Measurements from ENCODE around the gene DCTD. TPM values are rescaled to one million over a fixed set of nuclear protein-coding genes. Genes with fewer than 3 reads are reported as not detected.

The DCTD gene
- total RNA-seq, 4 donors from 2014 or later: 35.8 to 69.4 (median 60.1) TPM

- no peak for ATAC-seq
- WGBS, 2 donors (ENCODE audit: low coverage in 1 of 2): 83 to 95% methylated on average over 8 to 9 of the region's 9 CpGs
- no peaks in the 10 kb centered on the region for H3K9me3 ChIP-seq
These were observed 39.8 kb downstream of the DCTD start for GRCh38 chr4:182877326-182877883.

GRCh38 chr4:182876427-182876826, 40.8 kb downstream of the DCTD start:
- Histone ChIP-seq H3K27me3 (no peaks in the 10 kb centered on the region), H3K36me3 (peaks cover 0 to 53% of the 10 kb centered on the region in 2 donors), H3K27ac (no peak overlapping the region), H3K9me3 (no peaks in the 10 kb centered on the region), H3K4me1 (peaks cover 0 to 11% (median 0%) of the 10 kb centered on the region in 3 donors), H3K4me3 (no peak overlapping the region)
- no peak for ATAC-seq
- TF ChIP-seq POLR2AphosphoS5 (IDR thresholded peaks at IDR 0.05): no peak
- TF ChIP-seq POLR2A (IDR thresholded peaks at IDR 0.05): no peak
- TF ChIP-seq CTCF (IDR thresholded peaks at IDR 0.05): no peak
- TF ChIP-seq EP300 (IDR thresholded peaks at IDR 0.05): no peak
- no CpG with 5 or more reads among the region's 8 CpGs for WGBS, 2 donors (ENCODE audit: low coverage in 1 of 2)

More at GRCh38 chr4:182877326-182877883, 39.8 kb downstream of the DCTD start:
- H3K27ac ChIP-seq: no peak overlapping the region
- H3K4me1 ChIP-seq: peaks cover 0 to 11% (median 0%) of the 10 kb centered on the region in 3 donors
- H3K27me3 ChIP-seq: no peaks in the 10 kb centered on the region
- H3K36me3 ChIP-seq: peaks cover 0 to 60% of the 10 kb centered on the region in 2 donors
- TF ChIP-seq CTCF (IDR thresholded peaks at IDR 0.05) (no peak), POLR2AphosphoS5 (IDR thresholded peaks at IDR 0.05) (no peak), POLR2A (IDR thresholded peaks at IDR 0.05) (no peak), EP300 (IDR thresholded peaks at IDR 0.05) (no peak)
- no peak overlapping the region for H3K4me3 ChIP-seq

- Histone ChIP-seq H3K27ac (no peak overlapping the region), H3K27me3 (no peaks in the 10 kb centered on the region), H3K9me3 (no peaks in the 10 kb centered on the region), H3K36me3 (peaks cover 0 to 46% of the 10 kb centered on the region in 2 donors), H3K4me3 (no peak overlapping the region), H3K4me1 (peaks cover 0 to 8% (median 0%) of the 10 kb centered on the region in 3 donors)
- ATAC-seq: no peak
- 76 to 87% methylated on average over 7 to 10 of the region's 20 CpGs for WGBS, 2 donors (ENCODE audit: low coverage in 1 of 2)
- TF ChIP-seq CTCF (IDR thresholded peaks at IDR 0.05): no peak
- no peak for TF ChIP-seq POLR2AphosphoS5 (IDR thresholded peaks at IDR 0.05)
- TF ChIP-seq POLR2A (IDR thresholded peaks at IDR 0.05): no peak
- no peak for TF ChIP-seq EP300 (IDR thresholded peaks at IDR 0.05)
These were observed 41.5 kb downstream of the DCTD start for GRCh38 chr4:182875453-182876405.

- H3K36me3 ChIP-seq: peaks cover 0 to 41% of the 10 kb centered on the region in 2 donors
- no peak overlapping the region for H3K4me3 ChIP-seq
- no peak for ATAC-seq
- no peaks in the 10 kb centered on the region for H3K9me3 ChIP-seq
- TF ChIP-seq CTCF (IDR thresholded peaks at IDR 0.05): no peak
- TF ChIP-seq POLR2AphosphoS5 (IDR thresholded peaks at IDR 0.05): no peak
- TF ChIP-seq EP300 (IDR thresholded peaks at IDR 0.05): no peak
- no peak for TF ChIP-seq POLR2A (IDR thresholded peaks at IDR 0.05)
- no peaks in the 10 kb centered on the region for H3K27me3 ChIP-seq
- WGBS, 2 donors (ENCODE audit: low coverage in 1 of 2): 73 to 89% methylated on average over 3 to 9 of the region's 10 CpGs
- no peaks in the 10 kb centered on the region for H3K4me1 ChIP-seq
- H3K27ac ChIP-seq: no peak overlapping the region
These were observed 42.3 kb downstream of the DCTD start for GRCh38 chr4:182874797-182875345.

All from gastroesophageal sphincter (tissue), 4 donors.